K562 (cell line): ENCODE data around the gene UBXN2A. TPM values are rescaled to one million over a fixed set of nuclear protein-coding genes. Genes with fewer than 3 reads are reported as not detected.

Source experiments
- CBFA2T3 ChIP-seq: fragments of 450-650 bp; IDR thresholded peaks from 2 replicates; pipeline ENCODE4 v1.6.1; 2017
- CBX5 ChIP-seq: IDR thresholded peaks from 2 replicates; pipeline ENCODE4 v1.6.1; 2014; ENCODE audit warnings: low read depth, borderline replicate concordance
- ELF1 ChIP-seq: fragments of 200-800 bp; sonication (Bioruptor generic); IDR thresholded peaks from 2 replicates; pipeline ENCODE4 v1.6.1; 2016; ENCODE audit warnings: missing genetic modification characterization, missing compliant biosample characterization
- EZH2 ChIP-seq: IDR thresholded peaks from 2 replicates; pipeline ENCODE4 v1.6.1; 2012; ENCODE audit warnings: low read depth, mild to moderate bottlenecking, inconsistent platforms, low read length, borderline replicate concordance
- FIP1L1 ChIP-seq: fragments of 200-400 bp; formaldehyde crosslinking; IDR thresholded peaks from 2 replicates; pipeline ENCODE4 v1.6.1; 2018; ENCODE audit warnings: mild to moderate bottlenecking, low read depth, low read length; ENCODE audit not compliant: poor library complexity, severe bottlenecking
- GTF2E2 ChIP-seq: fragments of 200-800 bp; sonication (Bioruptor generic); IDR thresholded peaks from 2 replicates; pipeline ENCODE4 v1.6.1; 2016; ENCODE audit warnings: missing genetic modification characterization, missing compliant biosample characterization
- HIVEP1 ChIP-seq: fragments of 250-450 bp; sonication (Bioruptor Pico); IDR thresholded peaks from 2 replicates; pipeline ENCODE4 v1.4.0; 2020; ENCODE audit warnings: mild to moderate bottlenecking
- HNRNPL ChIP-seq: fragments of 200-400 bp; formaldehyde crosslinking; IDR thresholded peaks from 2 replicates; pipeline ENCODE4 v1.6.1; 2017; ENCODE audit warnings: low read depth, mild to moderate bottlenecking, low read length
- ILK ChIP-seq: fragments of 450-650 bp; IDR thresholded peaks from 2 replicates; pipeline ENCODE4 v1.6.1; 2016; ENCODE audit warnings: missing genetic modification characterization, low read depth, mild to moderate bottlenecking, missing compliant biosample characterization, moderate library complexity, borderline replicate concordance
- NEUROD1 ChIP-seq: fragments of 150-350 bp; IDR thresholded peaks from 2 replicates; pipeline ENCODE4 v1.6.1; 2014; ENCODE audit warnings: borderline replicate concordance, low read length, low read depth; ENCODE audit not compliant: partially characterized antibody
- NR2F6 ChIP-seq: fragments of 450-650 bp; formaldehyde crosslinking; IDR thresholded peaks from 2 replicates; pipeline ENCODE4 v1.4.0; 2020; ENCODE audit warnings: mild to moderate bottlenecking
- PHB ChIP-seq: fragments of 250-450 bp; sonication (Bioruptor Pico); IDR thresholded peaks from 2 replicates; pipeline ENCODE4 v1.5.0; 2021
- SIRT6 ChIP-seq: IDR thresholded peaks from one replicate; pipeline ENCODE4 v1.6.1; 2012; ENCODE audit warnings: low read depth, mild to moderate bottlenecking, control low read depth, inconsistent platforms, low read length, moderate library complexity
- TAF1 ChIP-seq: IDR thresholded peaks from 2 replicates; pipeline ENCODE4 v1.6.1; 2011; ENCODE audit warnings: mild to moderate bottlenecking, low read length, moderate library complexity; ENCODE audit not compliant: insufficient read depth, control insufficient read depth, severe bottlenecking; ENCODE audit errors: extremely low read depth
- ZNF217 ChIP-seq: sonication (generic); formaldehyde crosslinking; IDR thresholded peaks from 2 replicates; pipeline ENCODE4 v1.8.0; 2022; ENCODE audit warnings: mild to moderate bottlenecking, missing genetic modification reagents
- ZNF224 ChIP-seq: sonication (generic); formaldehyde crosslinking; IDR thresholded peaks from 2 replicates; pipeline ENCODE4 v1.8.0; 2022; ENCODE audit warnings: mild to moderate bottlenecking, missing genetic modification reagents
- ZNF253 ChIP-seq: fragments of 250-450 bp; sonication (Bioruptor Pico); conservative IDR thresholded peaks from 2 replicates; pipeline ENCODE4 v1.6.1; 2021; ENCODE audit warnings: mild to moderate bottlenecking
- ZNF444 ChIP-seq: fragments of 250-450 bp; sonication (Bioruptor Pico); IDR thresholded peaks from 2 replicates; pipeline ENCODE4 v1.4.0; 2020; ENCODE audit warnings: mild to moderate bottlenecking, moderate library complexity
- ZNF785 ChIP-seq: fragments of 250-450 bp; sonication (Bioruptor Pico); IDR thresholded peaks from 2 replicates; pipeline ENCODE4 v1.4.0; 2020; ENCODE audit warnings: mild to moderate bottlenecking
- polyA plus RNA-seq, 8 experiments: library from polyadenylated mRNA; depleted of rRNA in 4 of 8; stranded (reverse) in 5 of 8; unstranded in 3 of 8; fragments of >200 nt; fragmentation: Nextera tagmentation in 2 of 8; fragmentation: Illumina TruSeq in 1 of 8; extraction: Ambion mirVana in 2 of 8; extraction: Trizol in 1 of 8; gene quantifications; 2 replicates each; pipeline versions ENCODE4 v1.2.1 to v1.2.3, GENCODE V29; 2011 to 2014; ENCODE audit warnings: inconsistent platforms in 1 of 8, missing spikeins in 1 of 8
- total RNA-seq, 7 experiments: library from RNA; depleted of rRNA in 6 of 7; stranded (reverse); fragments of >200 nt in 6 of 7; fragmentation: Illumina TruSeq in 2 of 7; extraction: Trizol in 2 of 7; gene quantifications; 2 replicates each; pipeline versions ENCODE4 v1.2.1 to v1.2.3, GENCODE V29; 2011 to 2021; ENCODE audit warnings: low replicate concordance in 1 of 7
- TF ChIP-seq, protein P1 (sequence below): fragments of 450-650 bp; formaldehyde crosslinking; IDR thresholded peaks from 2 replicates; pipeline ENCODE4 v1.4.0; 2020; ENCODE audit warnings: mild to moderate bottlenecking, moderate library complexity
- TF ChIP-seq, protein P2 (sequence below): fragments of 250-450 bp; sonication (Bioruptor Pico); IDR thresholded peaks from 2 replicates; pipeline ENCODE4 v1.5.0; 2021
- TF ChIP-seq, protein P3 (sequence below): IDR thresholded peaks from 2 replicates; pipeline ENCODE4 v1.6.1; 2016; ENCODE audit warnings: missing genetic modification characterization, missing compliant biosample characterization
- TF ChIP-seq, protein P4 (sequence below): fragments of 250-450 bp; sonication (Bioruptor Pico); IDR thresholded peaks from 2 replicates; pipeline ENCODE4 v1.4.0; 2020; ENCODE audit warnings: mild to moderate bottlenecking

The UBXN2A gene
- total and polyA plus RNA-seq, 9 of the 15 experiments (the other 6 are each of a cell fraction or from before 2014, with no cell fraction given) = 3.4 to 25.6 (median 16.0) TPM

DNA sequence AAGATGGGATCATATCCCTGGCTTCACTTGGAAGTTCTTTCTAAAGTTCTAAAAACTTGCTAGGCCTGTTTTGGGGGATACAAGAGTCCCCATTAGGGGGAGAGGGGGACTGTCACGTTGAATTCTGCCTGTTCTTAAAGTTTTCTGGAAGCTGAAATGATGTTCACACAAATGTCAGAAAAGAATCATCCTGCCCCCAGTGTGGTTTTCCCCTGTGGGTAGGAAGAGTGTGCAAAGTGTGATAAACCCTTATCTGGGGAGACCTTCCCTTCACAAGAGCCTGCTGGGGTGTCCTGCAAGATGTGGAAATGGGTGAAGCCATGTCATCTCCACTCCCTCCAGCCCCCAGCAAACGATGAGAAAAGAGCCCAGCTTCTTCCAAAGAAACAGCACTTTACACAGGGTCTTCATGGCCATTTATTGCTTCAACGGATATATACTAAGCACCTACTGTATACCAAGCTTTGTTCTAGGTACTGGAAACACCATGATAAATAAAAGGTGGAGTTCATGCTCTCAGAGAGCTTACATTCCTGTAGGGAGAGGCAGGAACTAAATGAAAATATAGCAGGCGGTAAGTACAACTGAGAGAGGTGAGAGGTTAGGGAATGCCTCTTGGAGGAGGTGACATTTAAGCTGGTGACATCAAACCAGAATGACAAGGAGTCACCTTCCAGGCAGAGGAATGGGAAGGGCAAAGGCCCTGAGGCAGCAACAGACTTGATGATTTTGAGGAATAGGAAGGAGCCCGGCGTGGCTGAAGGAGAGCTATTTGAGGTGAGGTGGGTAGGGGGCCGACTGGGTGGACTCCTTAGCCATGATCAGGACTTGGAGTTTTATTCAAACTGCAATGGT lies 71.2 kb downstream of the UBXN2A start (continued):
- TF ChIP-seq CBFA2T3 = peak; percentile 99
- no peak; the same call in 1 of the 2 replicates for TF ChIP-seq EZH2
- no peak for TF ChIP-seq ZNF785 (CRISPR knock-in tag)
- peak; percentile 69; the same call in 1 of the 2 replicates for TF ChIP-seq HIVEP1 (CRISPR knock-in tag)
- TF ChIP-seq, protein P1, sequence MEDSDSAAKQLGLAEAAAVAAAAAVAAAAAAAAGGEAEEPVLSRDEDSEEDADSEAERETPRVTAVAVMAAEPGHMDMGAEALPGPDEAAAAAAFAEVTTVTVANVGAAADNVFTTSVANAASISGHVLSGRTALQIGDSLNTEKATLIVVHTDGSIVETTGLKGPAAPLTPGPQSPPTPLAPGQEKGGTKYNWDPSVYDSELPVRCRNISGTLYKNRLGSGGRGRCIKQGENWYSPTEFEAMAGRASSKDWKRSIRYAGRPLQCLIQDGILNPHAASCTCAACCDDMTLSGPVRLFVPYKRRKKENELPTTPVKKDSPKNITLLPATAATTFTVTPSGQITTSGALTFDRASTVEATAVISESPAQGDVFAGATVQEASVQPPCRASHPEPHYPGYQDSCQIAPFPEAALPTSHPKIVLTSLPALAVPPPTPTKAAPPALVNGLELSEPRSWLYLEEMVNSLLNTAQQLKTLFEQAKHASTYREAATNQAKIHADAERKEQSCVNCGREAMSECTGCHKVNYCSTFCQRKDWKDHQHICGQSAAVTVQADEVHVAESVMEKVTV = no peak
- TF ChIP-seq, protein P2, sequence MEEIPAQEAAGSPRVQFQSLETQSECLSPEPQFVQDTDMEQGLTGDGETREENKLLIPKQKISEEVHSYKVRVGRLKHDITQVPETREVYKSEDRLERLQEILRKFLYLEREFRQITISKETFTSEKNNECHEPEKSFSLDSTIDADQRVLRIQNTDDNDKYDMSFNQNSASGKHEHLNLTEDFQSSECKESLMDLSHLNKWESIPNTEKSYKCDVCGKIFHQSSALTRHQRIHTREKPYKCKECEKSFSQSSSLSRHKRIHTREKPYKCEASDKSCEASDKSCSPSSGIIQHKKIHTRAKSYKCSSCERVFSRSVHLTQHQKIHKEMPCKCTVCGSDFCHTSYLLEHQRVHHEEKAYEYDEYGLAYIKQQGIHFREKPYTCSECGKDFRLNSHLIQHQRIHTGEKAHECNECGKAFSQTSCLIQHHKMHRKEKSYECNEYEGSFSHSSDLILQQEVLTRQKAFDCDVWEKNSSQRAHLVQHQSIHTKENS (CRISPR knock-in tag) = no peak
- no peak for TF ChIP-seq PHB (CRISPR knock-in tag)
- TF ChIP-seq SIRT6 = no peak
- TF ChIP-seq ZNF217 (CRISPR knock-in tag) = no peak
- no peak for TF ChIP-seq HNRNPL
- TF ChIP-seq TAF1 = peak; percentile 70
- no peak for TF ChIP-seq NR2F6 (CRISPR knock-in tag)
- TF ChIP-seq ILK (tag) = no peak
- no peak for TF ChIP-seq CBX5
- TF ChIP-seq, protein P3, sequence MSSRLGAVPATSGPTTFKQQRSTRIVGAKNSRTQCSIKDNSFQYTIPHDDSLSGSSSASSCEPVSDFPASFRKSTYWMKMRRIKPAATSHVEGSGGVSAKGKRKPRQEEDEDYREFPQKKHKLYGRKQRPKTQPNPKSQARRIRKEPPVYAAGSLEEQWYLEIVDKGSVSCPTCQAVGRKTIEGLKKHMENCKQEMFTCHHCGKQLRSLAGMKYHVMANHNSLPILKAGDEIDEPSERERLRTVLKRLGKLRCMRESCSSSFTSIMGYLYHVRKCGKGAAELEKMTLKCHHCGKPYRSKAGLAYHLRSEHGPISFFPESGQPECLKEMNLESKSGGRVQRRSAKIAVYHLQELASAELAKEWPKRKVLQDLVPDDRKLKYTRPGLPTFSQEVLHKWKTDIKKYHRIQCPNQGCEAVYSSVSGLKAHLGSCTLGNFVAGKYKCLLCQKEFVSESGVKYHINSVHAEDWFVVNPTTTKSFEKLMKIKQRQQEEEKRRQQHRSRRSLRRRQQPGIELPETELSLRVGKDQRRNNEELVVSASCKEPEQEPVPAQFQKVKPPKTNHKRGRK = no peak
- no peak for TF ChIP-seq ZNF224 (CRISPR knock-in tag)
- TF ChIP-seq ELF1 (tag) = peak; percentile 37; the same call in 1 of the 2 replicates
- TF ChIP-seq ZNF253 (CRISPR knock-in tag) = no peak
- TF ChIP-seq FIP1L1 = no peak
- TF ChIP-seq, protein P4, sequence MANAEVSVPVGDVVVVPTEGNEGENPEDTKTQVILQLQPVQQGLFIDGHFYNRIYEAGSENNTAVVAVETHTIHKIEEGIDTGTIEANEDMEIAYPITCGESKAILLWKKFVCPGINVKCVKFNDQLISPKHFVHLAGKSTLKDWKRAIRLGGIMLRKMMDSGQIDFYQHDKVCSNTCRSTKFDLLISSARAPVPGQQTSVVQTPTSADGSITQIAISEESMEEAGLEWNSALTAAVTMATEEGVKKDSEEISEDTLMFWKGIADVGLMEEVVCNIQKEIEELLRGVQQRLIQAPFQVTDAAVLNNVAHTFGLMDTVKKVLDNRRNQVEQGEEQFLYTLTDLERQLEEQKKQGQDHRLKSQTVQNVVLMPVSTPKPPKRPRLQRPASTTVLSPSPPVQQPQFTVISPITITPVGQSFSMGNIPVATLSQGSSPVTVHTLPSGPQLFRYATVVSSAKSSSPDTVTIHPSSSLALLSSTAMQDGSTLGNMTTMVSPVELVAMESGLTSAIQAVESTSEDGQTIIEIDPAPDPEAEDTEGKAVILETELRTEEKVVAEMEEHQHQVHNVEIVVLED (CRISPR knock-in tag) = peak; percentile 24; the same call in 1 of the 2 replicates
- 0 out of 2 replicates have a peak, but pooled peaks have one; percentile 33 for TF ChIP-seq ZNF444 (CRISPR knock-in tag)
- no peak; the same call in 1 of the 2 replicates for TF ChIP-seq GTF2E2
- peak; percentile 95 for TF ChIP-seq NEUROD1
